Peyer's patch (tissue), 4 donors: ENCODE measurements around the gene GSTA5.
"Not testable (repeated sequence)": the region's sequence is repeated elsewhere in the genome, so short reads cannot be mapped to it uniquely, and the experiment has no call there.

Source experiments
- POLR2A ChIP-seq, 2 donors: fragments of 450-650 bp; IDR thresholded peaks; one replicate each; pipeline ENCODE4 v1.5.1; 2017; ENCODE audit warnings: antibody characterized with exemption in 2 of 2, mild to moderate bottlenecking in 2 of 2, moderate library complexity in 2 of 2
- TF ChIP-seq, protein P1 (sequence below), 6 experiments: fragments of 450-650 bp in 4 of 6; fragments of 200-600 bp in 2 of 6; sonication (generic) in 1 of 6; IDR thresholded peaks; one replicate each; pipeline ENCODE4 v1.5.1; 2017 to 2019; ENCODE audit warnings: antibody characterized with exemption in 6 of 6, mild to moderate bottlenecking in 3 of 6, moderate library complexity in 1 of 6

DNA sequence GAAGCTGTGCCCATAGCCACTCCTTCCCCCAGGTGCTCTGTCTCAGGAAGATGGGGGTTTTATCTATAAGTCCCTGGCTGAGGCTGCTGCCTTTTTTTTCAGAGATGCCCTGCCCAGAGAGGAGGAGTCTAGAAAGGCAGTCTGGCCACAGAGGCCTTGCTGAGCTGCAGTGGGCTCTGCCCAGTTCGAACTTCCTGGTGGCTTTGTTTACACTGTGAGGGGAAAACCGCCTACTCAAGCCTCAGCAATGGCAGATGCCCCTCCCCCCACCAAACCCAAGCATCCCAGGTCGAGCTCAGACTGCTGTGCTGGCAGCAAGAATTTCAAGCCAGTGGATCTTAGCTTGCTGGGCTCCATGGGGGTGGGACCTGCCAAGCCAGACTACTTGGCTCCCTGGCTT, 15.5 kb upstream of the GSTA5 start:
- TF ChIP-seq, protein P1, sequence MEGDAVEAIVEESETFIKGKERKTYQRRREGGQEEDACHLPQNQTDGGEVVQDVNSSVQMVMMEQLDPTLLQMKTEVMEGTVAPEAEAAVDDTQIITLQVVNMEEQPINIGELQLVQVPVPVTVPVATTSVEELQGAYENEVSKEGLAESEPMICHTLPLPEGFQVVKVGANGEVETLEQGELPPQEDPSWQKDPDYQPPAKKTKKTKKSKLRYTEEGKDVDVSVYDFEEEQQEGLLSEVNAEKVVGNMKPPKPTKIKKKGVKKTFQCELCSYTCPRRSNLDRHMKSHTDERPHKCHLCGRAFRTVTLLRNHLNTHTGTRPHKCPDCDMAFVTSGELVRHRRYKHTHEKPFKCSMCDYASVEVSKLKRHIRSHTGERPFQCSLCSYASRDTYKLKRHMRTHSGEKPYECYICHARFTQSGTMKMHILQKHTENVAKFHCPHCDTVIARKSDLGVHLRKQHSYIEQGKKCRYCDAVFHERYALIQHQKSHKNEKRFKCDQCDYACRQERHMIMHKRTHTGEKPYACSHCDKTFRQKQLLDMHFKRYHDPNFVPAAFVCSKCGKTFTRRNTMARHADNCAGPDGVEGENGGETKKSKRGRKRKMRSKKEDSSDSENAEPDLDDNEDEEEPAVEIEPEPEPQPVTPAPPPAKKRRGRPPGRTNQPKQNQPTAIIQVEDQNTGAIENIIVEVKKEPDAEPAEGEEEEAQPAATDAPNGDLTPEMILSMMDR (IDR thresholded peaks at IDR 0.05), result not testable (repeated sequence)
- not testable (repeated sequence) for TF ChIP-seq POLR2A (IDR thresholded peaks at IDR 0.05)
